GM19240 (cell line): ENCODE results near the gene HOXC5.
"Not testable (repeated sequence)": the region's sequence is repeated elsewhere in the genome, so short reads cannot be mapped to it uniquely, and the experiment has no call there.

ENCODE experiments used
- DNase-seq: peaks from one replicate; pipeline ENCODE4 v3.0.0; 2011; ENCODE audit warnings: low spot score; ENCODE audit not compliant: insufficient read length

HOXC5 gene

DNA sequence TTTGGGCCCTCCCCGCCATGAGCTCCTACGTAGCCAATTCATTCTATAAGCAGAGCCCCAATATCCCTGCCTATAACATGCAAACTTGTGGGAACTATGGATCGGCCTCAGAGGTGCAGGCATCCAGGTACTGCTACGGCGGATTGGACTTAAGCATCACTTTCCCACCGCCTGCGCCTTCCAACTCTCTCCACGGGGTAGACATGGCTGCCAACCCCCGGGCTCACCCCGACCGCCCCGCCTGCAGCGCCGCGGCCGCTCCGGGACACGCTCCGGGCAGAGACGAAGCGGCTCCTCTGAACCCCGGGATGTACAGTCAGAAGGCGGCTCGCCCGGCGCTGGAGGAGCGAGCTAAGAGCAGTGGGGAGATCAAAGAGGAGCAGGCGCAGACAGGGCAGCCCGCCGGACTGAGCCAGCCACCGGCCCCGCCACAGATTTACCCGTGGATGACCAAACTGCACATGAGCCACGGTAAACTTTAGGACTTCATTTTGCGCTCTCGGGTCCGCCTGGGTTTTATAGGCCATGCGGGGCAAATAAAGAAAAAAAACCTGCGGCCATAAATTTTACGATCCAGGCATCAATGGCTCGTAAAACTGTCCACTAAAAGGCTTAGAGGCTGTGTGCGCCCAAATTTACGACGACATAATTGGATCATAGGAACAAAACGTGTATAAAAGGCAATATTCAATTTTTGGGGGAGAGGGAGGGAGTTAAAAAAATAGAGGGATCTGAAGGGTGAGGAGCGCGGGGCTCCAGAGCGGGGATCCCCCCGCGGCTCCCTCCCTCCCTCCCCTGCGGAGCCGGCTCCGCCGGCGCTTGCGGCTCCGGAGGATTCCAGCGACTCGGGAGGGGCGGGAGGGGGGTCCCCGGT, 493 bp downstream of the HOXC5 start:
- no peak for DNase-seq

DNA sequence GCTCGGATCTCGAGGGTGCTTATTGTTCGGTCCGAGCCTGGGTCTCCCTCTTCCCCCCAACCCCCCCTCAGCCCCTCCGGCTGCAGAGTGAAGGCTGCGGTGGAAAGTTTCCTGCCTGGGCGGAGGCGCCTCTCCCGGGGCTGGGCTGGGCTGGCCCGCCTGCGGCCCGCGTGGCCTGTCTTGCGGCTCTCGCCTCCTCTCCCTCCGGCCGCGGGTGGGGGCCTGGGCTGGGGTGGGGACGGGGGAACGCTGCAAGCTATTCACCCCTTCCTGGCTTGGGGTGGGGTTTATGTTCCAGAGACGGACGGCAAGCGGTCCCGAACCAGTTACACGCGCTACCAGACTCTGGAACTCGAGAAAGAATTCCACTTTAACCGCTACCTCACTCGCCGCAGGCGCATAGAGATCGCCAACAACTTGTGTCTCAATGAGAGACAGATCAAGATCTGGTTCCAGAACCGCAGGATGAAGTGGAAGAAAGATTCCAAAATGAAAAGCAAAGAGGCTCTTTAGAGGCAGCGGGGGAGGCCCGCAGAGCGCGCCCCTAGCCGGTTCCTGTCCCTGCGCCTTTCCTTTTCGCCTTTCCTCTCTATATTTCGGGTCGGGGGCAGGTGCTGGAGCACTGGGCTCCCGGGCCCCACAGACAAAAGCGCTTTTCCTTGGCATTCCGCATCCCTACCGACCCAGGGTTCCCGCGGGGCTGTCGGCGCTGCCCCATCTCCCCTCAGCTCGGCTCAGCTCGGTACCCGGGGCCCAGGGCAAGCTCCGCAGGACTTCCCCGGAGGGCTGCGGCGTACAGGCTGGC, 1.3 kb downstream of the HOXC5 start:
- DNase-seq, result no peak

DNA sequence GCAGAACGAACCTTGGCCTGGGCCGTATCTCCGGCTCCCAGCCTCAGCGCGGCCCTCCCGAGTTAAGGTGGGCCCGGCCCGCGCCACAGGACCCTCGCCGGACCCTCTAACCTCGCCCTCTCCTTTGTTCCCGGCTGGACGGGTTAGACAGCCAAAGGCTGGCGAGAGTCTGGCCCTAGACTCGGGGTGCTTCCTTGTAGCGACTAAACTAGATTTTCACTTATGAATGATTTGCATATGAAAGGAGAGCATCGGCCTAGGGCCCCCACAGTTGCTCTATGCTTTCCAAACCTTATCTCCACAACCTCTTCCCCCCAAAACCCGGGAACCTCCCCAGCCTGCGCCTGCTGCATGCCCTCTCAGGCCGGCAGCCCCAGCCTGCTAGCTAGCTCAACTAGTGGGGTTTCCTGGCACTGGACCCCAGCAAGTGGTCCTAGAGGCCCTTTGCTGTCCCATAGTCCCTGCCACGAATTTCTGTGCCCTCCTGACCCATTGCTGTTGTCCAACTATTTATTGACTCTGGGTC, 2.0 kb downstream of the HOXC5 start:
- DNase-seq, result no peak

DNA sequence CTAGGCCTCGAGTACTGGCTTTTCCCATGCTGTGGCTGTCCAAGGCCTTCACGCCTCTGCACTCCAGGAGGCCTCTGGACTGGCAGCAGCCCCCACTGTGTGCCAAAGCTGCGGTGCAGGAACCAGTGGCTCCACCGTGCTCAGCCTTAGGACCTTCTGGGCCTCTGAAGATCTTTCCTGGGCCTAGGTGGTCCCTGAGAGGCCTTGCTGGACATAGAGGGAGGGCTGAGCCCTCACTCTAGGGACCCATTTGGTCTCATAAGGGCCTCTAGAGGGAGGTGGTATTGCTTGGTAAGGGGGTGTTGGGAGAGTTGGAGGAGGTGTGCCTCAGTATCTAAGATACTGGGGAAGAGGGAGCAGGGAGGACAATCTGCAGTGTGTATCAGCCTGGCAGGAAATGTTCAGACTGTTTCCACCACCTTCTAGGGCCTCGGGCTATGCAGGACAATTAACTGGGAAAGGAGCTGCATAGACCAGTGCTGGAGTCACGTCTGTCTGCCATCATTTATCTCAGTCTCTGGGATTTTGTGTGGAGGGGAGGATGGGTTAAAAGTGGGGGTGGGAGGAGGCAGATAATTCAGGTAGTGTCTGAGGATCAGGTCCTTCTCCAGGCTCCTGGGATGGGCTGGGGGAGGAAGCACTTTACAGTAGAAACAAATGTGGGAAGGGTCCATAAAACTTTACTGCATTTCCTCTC, 2.9 kb downstream of the HOXC5 start:
- no peak for DNase-seq

DNA sequence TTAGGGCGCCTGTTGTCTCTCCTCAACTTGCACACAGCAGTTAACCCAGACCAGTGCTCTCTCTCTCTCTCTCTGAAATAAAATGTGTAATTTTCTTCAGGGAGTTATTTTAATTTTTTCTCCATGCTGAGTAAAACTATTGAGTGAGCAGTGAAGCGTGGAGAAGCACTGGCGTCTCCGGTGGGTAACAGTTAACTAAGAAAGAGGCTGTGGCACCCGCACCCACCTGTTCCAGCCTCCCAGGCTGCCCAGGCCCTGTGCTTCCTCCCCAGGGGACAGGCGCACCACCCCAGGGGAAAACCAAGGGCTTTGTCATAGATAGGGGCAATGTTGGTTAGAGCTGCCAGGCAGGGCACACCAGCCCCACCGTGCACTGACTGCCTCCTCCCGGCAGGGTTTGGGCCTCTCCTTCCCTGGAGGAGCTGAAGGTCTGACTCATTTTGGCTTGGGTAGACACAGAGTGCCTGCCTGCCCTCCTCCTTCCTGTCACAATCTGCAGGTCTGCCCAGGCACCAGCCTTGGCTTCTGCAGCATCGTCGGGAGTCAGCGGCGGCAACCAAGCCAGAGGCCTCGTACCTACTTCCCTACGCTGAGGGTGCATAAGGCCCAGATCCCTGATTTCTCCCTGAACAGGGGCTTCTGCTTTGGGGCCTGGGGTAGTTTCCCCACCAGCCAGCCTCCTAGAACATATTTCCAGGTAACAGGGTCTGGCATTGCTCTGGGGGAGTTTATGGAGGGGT, 3.9 kb downstream of the HOXC5 start:
- DNase-seq, result no peak

DNA sequence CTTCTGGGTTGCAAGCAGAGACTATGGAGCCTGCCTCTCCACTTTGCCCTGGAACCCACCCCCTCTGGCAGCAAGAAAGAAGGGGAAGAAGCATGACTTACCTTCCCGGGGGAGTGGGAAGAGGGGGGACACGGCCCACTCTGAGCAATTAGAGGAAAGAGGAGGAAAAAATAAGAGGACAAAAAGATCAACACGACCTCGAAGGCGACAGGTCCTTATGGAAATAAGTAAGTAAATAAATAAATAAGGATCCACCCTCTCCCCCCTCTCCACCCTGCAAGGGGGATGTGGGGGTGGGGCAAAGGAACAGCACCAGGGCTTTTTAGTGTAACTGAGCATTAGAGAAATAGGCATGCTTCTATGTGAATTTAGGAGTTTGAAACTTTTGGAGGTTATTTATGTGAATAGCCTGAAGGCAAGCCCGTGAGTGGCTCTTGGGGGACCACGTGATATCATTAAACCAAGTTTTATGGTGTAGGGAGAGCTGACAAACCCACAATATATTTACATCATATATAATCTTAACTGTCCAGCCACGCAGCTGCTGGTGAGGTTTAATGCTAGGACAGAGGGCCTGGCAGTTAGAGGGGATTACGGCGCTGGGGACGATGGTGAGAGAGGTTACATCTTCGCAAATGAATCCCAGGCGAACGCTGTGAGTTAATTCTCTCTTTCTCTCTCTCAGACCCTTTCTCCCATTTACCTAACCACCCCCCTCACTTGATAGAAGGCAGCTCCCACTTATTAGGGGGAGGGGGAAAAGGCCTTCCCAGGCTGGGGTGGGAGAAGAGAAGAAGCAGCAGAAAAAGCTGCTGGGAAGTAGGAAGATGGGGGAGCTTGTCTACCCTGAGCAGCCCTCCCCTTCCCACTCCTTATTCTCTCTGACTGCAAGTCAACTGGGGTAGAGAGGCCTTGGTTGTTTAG, 4.8 kb downstream of the HOXC5 start:
- DNase-seq, result no peak

DNA sequence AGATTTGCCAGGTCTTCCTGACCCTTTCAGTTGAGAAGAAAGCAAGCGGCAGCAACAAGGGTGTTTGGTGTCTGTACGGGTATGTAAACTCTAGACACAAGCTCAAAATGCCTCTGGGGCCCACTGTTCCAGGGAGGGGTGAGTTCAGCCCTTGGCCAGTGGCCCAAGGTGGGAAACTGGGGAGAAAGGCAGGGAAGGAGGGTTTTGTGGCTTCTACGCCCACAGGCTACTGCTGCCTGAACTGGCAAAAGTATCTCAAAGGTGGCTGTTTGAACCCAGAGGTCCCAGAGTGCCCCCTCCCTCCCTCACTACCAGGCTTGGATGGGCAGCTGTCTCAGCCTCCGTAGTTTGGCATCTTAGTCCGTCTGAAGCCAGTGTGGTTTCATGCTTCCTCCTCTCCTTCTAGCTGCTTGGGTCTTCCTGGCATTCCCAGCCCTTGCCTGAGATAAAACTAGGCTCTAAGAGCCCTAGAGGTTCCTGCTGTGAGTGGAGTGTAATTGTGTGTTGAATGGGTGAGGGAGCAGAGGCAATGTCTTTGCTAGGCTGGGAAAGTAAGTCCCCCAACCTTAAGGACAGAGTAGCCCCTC, 5.5 kb downstream of the HOXC5 start:
- no peak for DNase-seq

DNA sequence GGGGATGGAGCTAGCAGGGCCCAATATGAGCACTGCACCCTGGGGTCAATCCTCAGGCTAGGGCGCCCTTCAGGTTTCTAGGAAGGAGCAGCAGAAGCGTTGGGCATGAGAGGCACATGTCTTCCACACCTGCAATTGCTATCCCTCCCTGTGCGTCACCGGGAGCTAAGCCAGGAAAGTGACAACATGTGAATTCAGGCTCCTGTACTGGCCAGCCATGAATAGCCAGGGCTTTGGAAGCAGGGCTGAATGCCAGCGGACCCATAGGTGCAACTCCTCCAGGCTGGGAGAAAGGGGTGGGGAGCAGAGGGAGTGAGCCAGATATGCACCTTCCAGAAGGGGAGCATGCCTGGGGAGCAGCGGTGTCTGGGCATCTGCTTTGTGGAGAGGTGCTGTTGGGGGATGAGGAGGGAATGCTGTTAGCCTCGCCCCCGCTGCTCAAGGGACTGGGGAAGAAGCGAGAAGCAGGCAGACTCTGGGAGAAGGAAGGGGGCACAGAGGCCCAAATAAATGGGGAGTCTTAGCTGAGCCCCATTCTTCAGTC, 6.1 kb downstream of the HOXC5 start:
- no peak for DNase-seq

DNA sequence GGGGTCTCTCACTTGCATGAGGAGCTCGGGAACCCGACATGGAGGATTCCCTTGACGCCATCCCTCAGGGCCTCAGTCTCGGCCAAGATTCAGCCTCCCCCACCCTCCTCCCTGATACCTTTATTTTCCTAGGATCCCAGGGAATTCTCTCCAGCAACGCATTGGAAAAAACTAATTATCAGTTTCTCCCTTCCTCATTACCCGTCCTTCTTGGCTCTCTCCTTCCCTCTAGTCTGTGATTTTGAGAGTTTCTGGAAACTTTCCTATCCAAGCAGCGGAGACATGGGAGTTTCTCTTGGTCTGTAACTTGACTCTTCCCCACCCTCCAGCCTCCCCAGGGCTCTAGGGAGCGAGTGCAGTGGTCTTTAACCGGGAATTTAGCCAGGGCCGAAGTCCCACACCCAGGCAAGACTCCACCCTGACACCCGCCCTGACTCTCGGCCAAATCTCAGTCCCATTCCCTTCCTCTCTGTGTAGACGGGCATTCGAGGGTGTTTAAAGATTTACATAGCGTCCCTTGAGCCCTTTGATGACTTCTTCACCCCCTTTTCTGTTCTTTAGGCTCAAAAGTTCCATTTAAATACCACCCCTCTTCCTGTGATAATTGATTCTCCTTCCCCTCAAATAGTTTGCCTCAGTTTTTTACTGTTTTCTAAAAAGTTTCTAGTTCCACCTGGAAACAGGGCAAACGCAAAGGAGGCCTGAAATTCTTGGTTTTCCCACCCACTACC, 6.7 kb downstream of the HOXC5 start:
- DNase-seq, result no peak

DNA sequence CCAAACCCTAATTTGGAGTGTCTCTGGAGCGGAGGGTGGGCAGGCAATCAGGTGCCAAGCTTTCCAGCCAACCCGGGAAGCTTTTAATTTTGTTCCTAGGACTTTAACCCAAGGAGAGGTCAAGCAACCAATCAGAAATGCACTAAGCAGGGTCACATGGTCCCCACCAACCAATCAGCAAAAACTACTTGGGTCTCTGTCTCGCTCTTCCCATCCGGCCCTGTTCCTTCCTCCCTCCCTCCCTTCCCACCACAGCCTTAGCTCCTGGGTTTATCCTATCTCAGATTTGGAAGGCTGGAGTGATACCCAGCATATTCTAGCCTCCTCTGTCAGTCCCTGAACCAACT, 7.3 kb downstream of the HOXC5 start:
- no peak for DNase-seq

DNA sequence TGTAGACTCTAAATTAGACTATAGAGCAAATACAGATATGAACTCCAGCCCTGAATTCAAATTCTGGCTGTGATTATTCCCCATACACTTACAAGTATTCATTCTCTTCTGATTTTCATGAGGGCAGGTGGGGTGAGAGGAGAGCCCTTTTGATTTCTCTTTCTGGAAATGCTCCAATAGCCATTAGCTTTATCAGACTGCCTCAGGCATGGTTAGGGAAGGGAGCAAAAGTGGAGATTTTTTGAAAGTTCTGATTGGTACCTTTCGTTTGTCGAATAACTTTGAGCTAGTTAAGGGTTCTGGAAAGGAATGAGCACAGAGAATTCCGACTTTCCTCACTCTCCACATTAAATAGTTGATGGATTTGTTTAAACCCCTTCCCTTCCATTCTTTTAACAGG, 7.8 kb downstream of the HOXC5 start:
- no peak for DNase-seq

DNA sequence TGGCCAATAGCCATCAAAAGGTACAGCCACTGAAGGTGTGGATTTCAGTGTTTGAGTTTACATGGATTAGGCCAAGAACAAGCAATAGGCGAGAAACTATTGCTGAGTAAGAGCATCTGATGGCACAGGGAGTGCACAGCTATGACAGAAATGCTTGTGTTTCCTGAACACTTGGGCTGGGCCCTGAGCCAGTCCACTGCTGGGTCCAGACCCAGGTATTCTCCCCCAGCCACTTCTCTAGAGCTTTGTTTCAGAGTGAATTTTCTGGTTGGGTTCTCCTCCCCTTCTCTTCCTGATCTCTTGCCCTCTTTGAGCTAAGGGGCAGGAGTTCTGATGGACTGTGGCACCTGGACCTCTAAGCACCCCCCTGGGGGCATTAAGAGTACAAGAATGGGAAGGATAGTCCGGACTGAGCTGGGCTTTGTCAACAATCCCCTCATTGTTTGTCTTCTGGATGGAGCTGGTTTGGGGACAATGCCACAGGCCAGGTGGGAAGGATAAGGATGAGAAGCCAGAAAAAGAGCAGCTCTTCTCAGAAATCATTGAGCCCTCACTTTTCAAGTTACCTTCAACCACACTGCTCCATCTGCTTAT, 8.3 kb downstream of the HOXC5 start:
- DNase-seq, result no peak

DNA sequence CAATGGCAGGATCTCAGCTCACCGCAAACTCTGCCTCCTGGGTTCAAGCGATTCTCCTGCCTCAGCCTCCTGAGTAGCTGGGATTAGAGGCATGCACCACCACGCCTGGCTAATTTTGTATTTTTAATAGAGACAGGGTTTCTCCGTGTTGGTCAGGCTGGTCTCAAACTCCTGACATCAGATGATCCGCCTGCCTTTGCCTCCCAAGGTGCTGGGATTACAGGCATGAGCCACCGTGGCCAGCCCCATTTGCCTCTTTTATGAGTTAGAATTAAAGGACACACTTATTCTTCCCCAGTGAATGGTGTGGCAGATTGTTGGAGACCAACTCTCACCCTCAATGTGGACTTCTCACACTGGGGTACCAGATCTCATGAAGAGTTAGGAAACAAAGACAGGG, 9.2 kb downstream of the HOXC5 start:
- not testable (repeated sequence) for DNase-seq

DNA sequence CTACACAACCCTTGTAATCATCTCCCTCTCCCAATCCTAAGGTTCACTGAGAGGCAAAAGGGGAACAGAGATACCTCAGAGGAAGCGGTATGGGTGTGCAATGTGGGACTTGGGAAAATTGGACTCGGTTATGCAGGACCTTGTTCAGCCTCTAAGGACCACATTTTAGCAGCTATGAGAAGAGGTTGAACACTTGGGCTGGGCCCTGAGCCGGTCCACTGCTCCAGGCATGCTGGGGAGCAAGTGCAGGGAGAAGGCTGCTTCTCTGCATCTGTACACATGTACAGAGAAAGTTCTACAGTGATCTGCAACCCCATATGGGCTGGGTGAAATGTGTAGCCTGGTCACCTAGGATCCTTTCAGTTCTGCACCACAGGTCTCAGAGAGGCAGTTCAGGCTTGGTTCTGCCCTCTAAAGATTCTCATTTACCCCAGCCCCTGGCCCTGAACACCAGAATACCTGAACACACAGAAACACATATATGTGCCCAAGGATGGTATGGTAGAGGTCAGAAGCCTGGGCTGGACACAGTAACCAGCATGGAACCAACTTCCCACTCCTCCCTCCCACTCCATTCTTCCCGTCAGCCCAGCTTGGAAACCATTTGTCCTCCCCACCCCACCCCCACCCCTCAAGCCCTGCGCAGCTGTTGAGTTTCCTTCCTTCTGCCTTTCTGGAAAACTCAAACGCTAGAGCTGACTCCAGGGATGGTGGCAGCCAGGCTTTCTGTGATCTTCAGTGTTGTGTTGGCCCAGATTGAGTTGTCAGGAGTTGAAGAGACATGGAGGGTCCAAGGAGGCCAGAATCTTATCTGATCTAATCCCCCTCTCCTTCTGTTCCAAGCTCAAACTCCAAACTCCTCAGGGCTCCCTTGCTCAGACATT, 10.4 kb downstream of the HOXC5 start:
- no peak for DNase-seq

DNA sequence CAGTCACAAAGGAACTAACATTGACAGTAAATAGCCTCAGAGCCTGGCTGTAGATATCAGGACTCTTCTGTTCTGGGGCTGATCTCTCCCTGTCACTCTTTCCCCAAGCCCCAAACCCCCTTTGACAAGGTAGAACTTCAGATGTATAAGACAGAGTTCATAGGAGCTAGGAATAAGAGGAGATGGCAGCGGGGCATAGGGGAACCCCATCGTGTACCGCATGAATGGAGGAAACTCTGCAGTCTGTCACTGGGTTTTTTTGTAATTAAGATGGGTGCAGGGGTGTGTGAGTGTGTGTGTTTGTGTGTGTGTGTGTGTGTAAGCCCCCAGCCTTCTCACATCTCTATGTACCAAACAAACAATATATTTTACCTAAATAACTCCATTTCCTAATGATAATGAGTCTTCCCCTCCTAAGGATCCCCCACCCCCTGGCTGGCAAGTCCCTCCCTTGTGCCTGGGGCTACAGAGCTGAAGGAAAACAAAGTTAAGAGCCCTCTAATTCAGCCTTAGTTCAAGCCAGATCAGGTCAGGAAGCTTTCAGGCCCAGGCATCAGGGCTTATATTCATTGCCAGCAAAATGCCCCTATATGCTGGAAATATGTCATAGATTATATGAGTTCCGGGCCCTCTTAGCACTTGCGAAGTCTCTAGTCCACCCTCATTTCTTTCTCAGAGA, 11.7 kb downstream of the HOXC5 start:
- DNase-seq, result no peak

DNA sequence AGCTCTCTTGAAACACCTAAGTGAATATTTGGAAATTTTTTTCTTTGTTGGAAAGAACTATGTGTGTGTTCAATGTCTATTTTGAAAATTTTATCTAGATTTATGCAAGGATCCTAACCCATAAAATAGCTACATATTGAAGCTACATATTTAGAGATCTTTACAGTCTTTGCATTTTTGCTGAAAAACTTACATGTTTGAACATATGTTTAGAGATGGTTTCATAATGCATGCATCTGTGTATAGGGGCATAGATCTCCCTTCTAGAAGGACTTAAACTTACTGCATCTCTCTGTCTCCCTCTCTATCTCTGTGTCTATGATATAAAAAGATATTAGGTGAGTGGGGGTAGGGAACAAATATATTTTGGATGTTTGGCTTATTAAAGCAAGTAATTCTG, 12.6 kb downstream of the HOXC5 start:
- no peak for DNase-seq
